ENCODE measurements around the gene SMURF2.

GRCh38 chr17:64698725-64699124 is 36.6 kb upstream of the SMURF2 start:
- TF ChIP-seq POLR2A (IDR thresholded peaks at IDR 0.05; ENCODE audit: low read depth, low read length) (no peak), CTCF (conservative IDR thresholded peaks at IDR 0.05; ENCODE audit: low read depth, low read length) (no peak), SMC3 (IDR thresholded peaks at IDR 0.05; ENCODE audit: low read depth, low read length) (no peak), ELK1 (IDR thresholded peaks at IDR 0.05; ENCODE audit: borderline replicate concordance, low read depth, low read length) (no peak), CEBPB (IDR thresholded peaks at IDR 0.05; ENCODE audit: low read depth, low read length) (no peak), RAD21 (IDR thresholded peaks at IDR 0.05; ENCODE audit: low read length) (no peak), BHLHE40 (IDR thresholded peaks at IDR 0.05; ENCODE audit: low read depth, low read length) (no peak)

All from IMR-90 (cell line).